Fibroblast of the aortic adventitia (primary cell): ENCODE results near the gene GABRQ. TPM values are rescaled to one million over a fixed set of nuclear protein-coding genes. Genes with fewer than 3 reads are reported as not detected.
"Not testable (repeated sequence)": the region's sequence is repeated elsewhere in the genome, so short reads cannot be mapped to it uniquely, and the experiment has no call there.

Experiments used
- DNase-seq: peaks from one replicate; pipeline ENCODE4 v3.0.0-alpha.2; 2010; ENCODE audit warnings: low read depth
- H3K4me3 ChIP-seq: 2 replicates; pipeline ENCODE4 v1.5.1; 2011; ENCODE audit warnings: low read depth, mild to moderate bottlenecking, control low read depth, low read length, moderate library complexity
- CTCF ChIP-seq: IDR thresholded peaks from 2 replicates; pipeline ENCODE4 v1.5.1; 2011; ENCODE audit warnings: mild to moderate bottlenecking, low read length, control low read depth, inconsistent platforms; ENCODE audit not compliant: insufficient read depth
- total RNA-seq: library from RNA; depleted of rRNA; stranded (reverse); fragments of >200 nt; gene quantifications from 2 replicates; pipeline ENCODE4 v1.2.3, GENCODE V29; 2012; ENCODE audit warnings: low replicate concordance

The GABRQ gene
- total RNA-seq, 1 donor = not detected

DNA sequence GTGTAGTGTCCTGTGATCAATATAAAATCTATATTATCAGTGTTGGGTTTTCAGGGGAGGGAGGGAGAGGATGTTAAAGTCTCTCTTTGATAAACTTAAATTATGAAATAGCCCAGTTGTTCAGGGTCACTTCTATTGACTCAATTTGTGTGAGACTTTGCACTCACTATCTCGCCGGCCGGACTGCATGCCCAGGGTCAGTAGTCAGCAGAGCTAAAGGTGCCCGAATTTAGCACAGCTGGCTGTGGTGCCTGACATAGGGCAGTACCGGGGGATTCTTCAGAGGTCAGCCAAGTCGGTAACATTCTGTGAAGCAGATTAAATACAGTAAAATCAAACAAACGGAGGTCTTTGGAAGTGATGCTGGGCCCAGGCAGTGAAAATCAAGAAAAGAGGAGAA is 19.2 kb downstream of the GABRQ start:
- TF ChIP-seq CTCF = no peak
- DNase-seq = no peak
- H3K4me3 ChIP-seq = no peak overlapping the region

DNA sequence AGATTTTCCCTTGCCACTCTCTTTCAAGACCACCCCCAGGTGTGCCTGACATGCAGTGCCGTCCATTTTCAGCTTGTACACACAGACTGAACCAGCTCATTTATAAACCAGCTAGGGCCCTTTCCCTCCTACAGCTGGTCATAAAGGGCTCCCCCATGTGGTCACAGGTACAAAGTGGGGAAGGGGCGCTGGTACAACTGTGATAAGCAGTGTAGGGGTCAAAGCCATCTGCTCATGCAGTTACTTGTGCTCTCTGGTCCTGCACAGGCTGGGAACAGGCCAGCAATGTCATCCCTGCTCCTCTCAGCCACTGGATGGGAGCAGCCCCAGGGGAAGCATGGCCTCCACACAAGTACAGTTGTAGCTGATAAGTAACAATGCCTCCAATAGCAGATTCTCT is 20.6 kb downstream of the GABRQ start:
- H3K4me3 ChIP-seq = no peak overlapping the region
- no peak for DNase-seq
- TF ChIP-seq CTCF = no peak

GRCh38 chrX:152663086-152663485 is 25.4 kb downstream of the GABRQ start:
- no peak overlapping the region for H3K4me3 ChIP-seq
- TF ChIP-seq CTCF = no peak
- DNase-seq = no peak

DNA sequence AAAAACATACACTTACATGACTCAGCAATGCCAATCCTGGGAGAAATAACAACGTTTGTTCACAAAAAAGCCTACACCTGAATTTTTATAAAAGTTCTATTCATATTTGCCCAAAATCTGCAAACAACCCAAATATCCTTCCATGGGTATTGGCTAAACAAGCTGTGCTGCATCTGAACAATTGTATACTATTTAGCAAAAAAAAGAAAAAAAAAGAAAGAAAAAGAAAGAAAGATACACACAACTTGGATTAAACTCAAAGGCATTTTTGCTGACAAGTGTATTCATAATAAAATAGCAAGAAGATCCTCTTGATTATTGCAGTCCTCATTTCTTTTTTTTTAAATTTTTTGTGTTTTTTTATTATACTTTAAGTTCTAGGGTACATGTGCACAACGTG is 36.4 kb downstream of the GABRQ start:
- TF ChIP-seq CTCF = no peak
- H3K4me3 ChIP-seq = no peak overlapping the region
- no peak for DNase-seq

- DNase-seq, H3K4me3 ChIP-seq: not testable (repeated sequence)
These were observed 37.0 kb downstream of the GABRQ start for GRCh38 chrX:152674652-152675051.

DNA sequence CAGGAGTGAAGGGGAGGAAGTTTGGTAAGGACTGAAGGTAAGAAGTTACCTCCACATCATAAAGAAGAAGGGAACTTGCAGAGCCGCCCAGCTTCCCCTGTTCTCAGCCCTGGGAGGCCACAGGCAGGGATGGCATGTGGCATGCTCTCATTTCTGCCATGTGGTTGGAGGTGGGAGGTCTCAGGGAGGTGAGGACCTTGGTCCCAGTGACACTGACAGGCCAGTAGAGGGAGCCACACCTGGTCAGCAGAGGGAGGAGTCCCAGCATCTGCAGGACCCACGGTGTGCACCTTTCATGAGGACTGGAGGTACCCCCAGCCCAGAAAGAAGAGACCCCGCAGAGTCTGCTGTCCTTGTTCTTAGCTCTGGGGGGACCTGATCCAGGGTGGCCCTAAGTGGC is 43.3 kb downstream of the GABRQ start:
- DNase-seq, H3K4me3 ChIP-seq: not testable (repeated sequence)

DNA sequence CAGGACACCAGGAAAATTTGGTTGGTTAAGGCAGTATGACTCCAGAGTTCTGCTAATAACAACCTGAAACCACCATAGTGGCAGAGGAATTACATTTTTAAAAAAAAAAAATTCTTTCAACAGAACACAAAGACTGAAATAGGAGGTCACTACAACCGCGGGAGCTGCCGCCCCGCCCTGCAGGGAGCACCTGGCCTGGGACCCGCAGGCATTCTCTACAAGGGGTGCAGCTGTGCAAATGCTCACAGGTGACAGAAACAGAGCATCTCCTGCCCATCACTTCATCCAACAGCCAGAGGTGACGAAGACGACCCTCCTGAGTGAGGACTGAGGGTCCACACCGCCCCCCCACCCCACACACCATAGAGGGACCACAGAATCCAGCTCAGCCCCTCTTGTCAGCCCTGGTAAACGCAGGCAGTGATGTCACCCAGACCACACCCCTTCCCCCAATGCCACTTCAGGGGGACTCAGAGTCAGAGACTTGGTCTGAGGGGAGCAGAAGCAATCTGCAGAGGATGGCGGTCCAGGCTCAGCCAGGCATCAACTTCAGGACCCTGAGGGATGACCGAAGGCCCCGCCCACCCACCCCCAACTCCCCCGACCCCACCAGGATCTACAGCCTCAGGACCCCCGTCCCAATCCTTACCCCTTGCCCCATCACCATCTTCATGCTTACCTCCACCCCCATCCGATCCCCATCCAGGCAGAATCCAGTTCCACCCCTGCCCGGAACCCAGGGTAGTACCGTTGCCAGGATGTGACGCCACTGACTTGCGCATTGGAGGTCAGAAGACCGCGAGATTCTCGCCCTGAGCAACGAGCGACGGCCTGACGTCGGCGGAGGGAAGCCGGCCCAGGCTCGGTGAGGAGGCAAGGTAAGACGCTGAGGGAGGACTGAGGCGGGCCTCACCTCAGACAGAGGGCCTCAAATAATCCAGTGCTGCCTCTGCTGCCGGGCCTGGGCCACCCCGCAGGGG is 60.5 kb downstream of the GABRQ start, which contains the start of gene MAGEA3:
Gene MAGEA3, plus strand, starts transcription at position 843 of the 980 bp plus-strand sequence. CDS start 2,039 bp downstream, outside the sequence.
- not testable (repeated sequence) for H3K4me3 ChIP-seq, DNase-seq

DNA sequence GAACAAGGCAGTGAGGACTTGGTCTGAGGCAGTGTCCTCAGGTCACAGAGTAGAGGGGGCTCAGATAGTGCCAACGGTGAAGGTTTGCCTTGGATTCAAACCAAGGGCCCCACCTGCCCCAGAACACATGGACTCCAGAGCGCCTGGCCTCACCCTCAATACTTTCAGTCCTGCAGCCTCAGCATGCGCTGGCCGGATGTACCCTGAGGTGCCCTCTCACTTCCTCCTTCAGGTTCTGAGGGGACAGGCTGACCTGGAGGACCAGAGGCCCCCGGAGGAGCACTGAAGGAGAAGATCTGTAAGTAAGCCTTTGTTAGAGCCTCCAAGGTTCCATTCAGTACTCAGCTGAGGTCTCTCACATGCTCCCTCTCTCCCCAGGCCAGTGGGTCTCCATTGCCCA is 62.7 kb downstream of the GABRQ start:
- not testable (repeated sequence) for DNase-seq, H3K4me3 ChIP-seq

GRCh38 chrX:152706500-152706899 is 68.8 kb downstream of the GABRQ start:
- H3K4me3 ChIP-seq, DNase-seq: not testable (repeated sequence)

Other genes starting within 250 kb of the GABRQ start
- not detected in 2 replicates for gene GABRA3, start 186.6 kb upstream of the GABRQ start, total RNA-seq
- not detected in 2 replicates for gene MAGEA3, start 60.9 kb downstream of the GABRQ start, total RNA-seq
- gene CSAG2, start 71.4 kb downstream of the GABRQ start, total RNA-seq = not detected in 2 replicates
- gene MAGEA2B, start 76.7 kb downstream of the GABRQ start, total RNA-seq = not detected in 2 replicates
- not detected in 2 replicates for gene CSAG1, start 95.8 kb downstream of the GABRQ start, total RNA-seq
- gene MAGEA12, start 95.9 kb downstream of the GABRQ start, total RNA-seq = not detected in 2 replicates
- gene MAGEA2, start 115.9 kb downstream of the GABRQ start, total RNA-seq = not detected in 2 replicates
- gene CSAG3, start 121.3 kb downstream of the GABRQ start, total RNA-seq = not detected in 2 replicates
- not detected in 2 replicates for gene MAGEA6, start 131.8 kb downstream of the GABRQ start, total RNA-seq
- 65.7 and 209 TPM in 2 replicates for gene CETN2, start 192.9 kb downstream of the GABRQ start, total RNA-seq
- gene NSDHL, start 193.2 kb downstream of the GABRQ start, total RNA-seq = 8.8 and 11.7 TPM in 2 replicates